HepG2 (cell line): Measurements from ENCODE around the gene IFI27. TPM values are rescaled to one million over a fixed set of nuclear protein-coding genes. Genes with fewer than 3 reads are reported as not detected.

Experiments used
- ATAC-seq: fragments of 200-7000 bp; cut with Tn5 transposase; 3 replicates; pipeline ENCODE4 v1.9.1; 2020; ENCODE audit warnings: mild to moderate bottlenecking, moderate library complexity
- Bru-seq: library from RNA; stranded (reverse); fragments of 400-500 nt; gene quantifications from one replicate; lab custom pipeline; 2021; lab: Mats Ljungman, UMichigan
- BruChase-seq, 2 experiments: library from RNA; stranded (reverse); fragments of 400-500 nt; gene quantifications; one replicate each; lab custom pipeline; 2021; lab: Mats Ljungman, UMichigan
- BruUV-seq: library from RNA; stranded (reverse); fragments of 400-500 nt; replicated peaks from 2 replicates; lab custom pipeline; 2021; lab: Mats Ljungman, UMichigan
- CTCF ChIA-PET: fragments of 300-600 bp; formaldehyde crosslinking; extraction: SDS; loops from one replicate; lab custom pipeline; 2021; ENCODE audit warnings: low total read pairs, inconsistent platforms, low intra/inter-chr PET ratio; lab: Yijun Ruan, JAX
- POLR2A ChIA-PET: fragments of 350-600 bp; sonication (Branson Sonifier 250); formaldehyde crosslinking; loops from one replicate; lab custom pipeline; 2020; ENCODE audit warnings: antibody characterized with exemption, inconsistent platforms; lab: Yijun Ruan, JAX
- DNase-seq: peaks from one replicate; pipeline ENCODE4 v3.0.0-alpha.2; 2015; ENCODE audit warnings: low spot score
- FAIRE-seq: peaks from 3 replicates; lab custom pipeline; 2011; peaks lifted over from hg19 to GRCh38; lab: Jason Lieb, UNC
- H2AFZ ChIP-seq: one replicate; pipeline ENCODE4 v1.6.1; 2011; ENCODE audit warnings: low read length, inconsistent platforms
- H3K27ac ChIP-seq: fragments of 300-600 bp; 3 replicates; pipeline ENCODE4 v1.8.0; 2011; ENCODE audit warnings: mixed run types, mild to moderate bottlenecking, mixed read lengths, low read length, inconsistent platforms; ENCODE audit not compliant: insufficient read depth; ENCODE audit errors: extremely low read length
- H3K27me3 ChIP-seq, 2 experiments: fragments of 200-600 bp in 1 of 2; 2 replicates in 1 of 2; 3 replicates in 1 of 2; pipeline versions ENCODE4 v1.6.0 to v1.8.0; 2011; ENCODE audit warnings: low read length in 2 of 2, mild to moderate bottlenecking in 2 of 2, moderate library complexity in 2 of 2, inconsistent platforms in 1 of 2; ENCODE audit not compliant: insufficient read depth in 2 of 2, control insufficient read depth in 1 of 2
- H3K36me3 ChIP-seq, 2 experiments: fragments of 200-600 bp in 1 of 2; replicated peaks in 1 of 2; 2 replicates in 1 of 2; 3 replicates in 1 of 2; pipeline versions ENCODE4 v1.5.1 to v1.8.0; 2011; ENCODE audit warnings: low read length in 2 of 2, inconsistent platforms in 1 of 2; ENCODE audit not compliant: insufficient read depth in 2 of 2, control insufficient read depth in 1 of 2
- H3K4me1 ChIP-seq: 2 replicates; pipeline ENCODE4 v1.5.1; 2012; ENCODE audit warnings: low read length, inconsistent platforms; ENCODE audit not compliant: insufficient read depth
- H3K4me2 ChIP-seq: 2 replicates; pipeline ENCODE4 v1.6.0; 2011; ENCODE audit warnings: low read depth, low read length, inconsistent platforms
- H3K4me3 ChIP-seq, 3 experiments: fragments of 200-600 bp in 1 of 3; sonication (generic), shearing (Covaris generic) in 1 of 3; replicated peaks in 1 of 3; 2 replicates each; pipeline ENCODE4 v1.5.1; 2011 to 2016; ENCODE audit warnings: low read length in 3 of 3, inconsistent platforms in 2 of 3, low read depth in 2 of 3, mild to moderate bottlenecking in 2 of 3, control low read depth in 1 of 3, mixed read lengths in 1 of 3; ENCODE audit not compliant: insufficient read depth in 1 of 3
- H3K79me2 ChIP-seq: one replicate; pipeline ENCODE4 v1.6.1; 2011; ENCODE audit warnings: low read length, inconsistent platforms; ENCODE audit not compliant: insufficient read depth
- H3K9ac ChIP-seq: 2 replicates; pipeline ENCODE4 v1.6.0; 2011; ENCODE audit warnings: mild to moderate bottlenecking, low read depth, low read length, inconsistent platforms; ENCODE audit not compliant: insufficient read depth
- H3K9me3 ChIP-seq: 2 replicates; pipeline ENCODE4 v1.5.1; 2012; ENCODE audit warnings: mild to moderate bottlenecking, low read length
- H4K20me1 ChIP-seq: 2 replicates; pipeline ENCODE4 v1.6.0; 2011; ENCODE audit warnings: inconsistent platforms, mild to moderate bottlenecking, low read length, moderate library complexity; ENCODE audit not compliant: insufficient read depth
- ZFX ChIP-seq: sonication (generic); formaldehyde crosslinking; IDR thresholded peaks from 2 replicates; pipeline ENCODE4 v1.4.0; 2020; ENCODE audit warnings: mild to moderate bottlenecking, low read depth, missing genetic modification reagents, moderate library complexity
- ZNF281 ChIP-seq: sonication (generic); formaldehyde crosslinking; IDR thresholded peaks from 2 replicates; pipeline ENCODE4 v1.4.0; 2020; ENCODE audit warnings: missing genetic modification reagents, borderline replicate concordance
- ZNF7 ChIP-seq: IDR thresholded peaks from 2 replicates; pipeline ENCODE4 v1.6.1; 2016; ENCODE audit warnings: missing biosample characterization, missing genetic modification reagents
- WGBS: methylation state at CpG from one replicate; pipeline ENCODE4 v1.1.6; 2017; ENCODE audit warnings: low lambda C conversion rate; 5-methylcytosine and 5-hydroxymethylcytosine counted together
- in situ Hi-C: cut with HindIII; loops from 2 replicates; pipeline ENCODE4 v1.10.0; 2017; ENCODE audit warnings: low pct_unique_long_range_greater_than_20kb; ENCODE audit not compliant: extremely low pct_ligation_motif_present
- intact Hi-C: fragments of 100-400 bp; cut with micrococcal nuclease; formaldehyde crosslinking; loops from one replicate; pipeline ENCODE4 v1.10.0; 2022; ENCODE audit not compliant: unreplicated experiment
- long read RNA-seq, 2 experiments: library from RNA in 1 of 2; library from polyadenylated mRNA in 1 of 2; stranded (forward) in 1 of 2; unstranded in 1 of 2; transcript quantifications; one replicate each; pipeline ENCODE4 v2.0.0, GENCODE V29; 2019 to 2022
- polyA minus RNA-seq, 3 experiments: library from RNA; depleted of rRNA, polyadenylated mRNA; stranded (reverse); fragments of >200 nt; gene quantifications; 2 replicates each; pipeline ENCODE4 v1.2.3, GENCODE V29; 2011; ENCODE audit warnings: low replicate concordance in 1 of 3
- polyA plus RNA-seq, 8 experiments: library from polyadenylated mRNA; depleted of rRNA in 3 of 8; stranded (reverse) in 7 of 8; unstranded in 1 of 8; fragments of >200 nt; fragmentation: Illumina TruSeq in 4 of 8; extraction: Trizol in 4 of 8; gene quantifications; 2 replicates each; pipeline versions ENCODE4 v1.2.1 to v1.2.3, GENCODE V29; 2011 to 2016; ENCODE audit warnings: low read depth in 4 of 8, missing spikeins in 1 of 8, mixed read lengths in 1 of 8; ENCODE audit not compliant: insufficient read depth in 1 of 8
- total RNA-seq, 5 experiments: library from RNA; depleted of rRNA; stranded (reverse); fragments of >200 nt; fragmentation: Illumina TruSeq; extraction: Trizol; gene quantifications; 2 replicates each; pipeline ENCODE4 v1.2.3, GENCODE V29; 2016; ENCODE audit warnings: low read depth in 1 of 5

The IFI27 gene
- 1.2 and 2.0 TPM in 2 replicates for total RNA-seq (2016; rRNA removed; fragmentation: Illumina TruSeq; extraction: Trizol)
- 1.2 TPM in 1 of 2 replicates, not detected in the other for total RNA-seq (2016; cell fraction: cytosol; rRNA removed; fragmentation: Illumina TruSeq; extraction: Trizol; ENCODE audit: low read depth)
- 1.4 and 1.6 TPM in 2 replicates for total RNA-seq (2016; cell fraction: insoluble cytoplasmic fraction; rRNA removed; fragmentation: Illumina TruSeq; extraction: Trizol)
- 0.80 and 1.1 TPM in 2 replicates for total RNA-seq (2016; cell fraction: membrane; rRNA removed; fragmentation: Illumina TruSeq; extraction: Trizol)
- total RNA-seq (2016; cell fraction: nucleus; rRNA removed; fragmentation: Illumina TruSeq; extraction: Trizol), result 1.3 and 2.1 TPM in 2 replicates
- polyA plus RNA-seq (2011; rRNA removed), result 1.7 and 2.3 TPM in 2 replicates
- 2.5 and 3.5 TPM in 2 replicates for polyA plus RNA-seq (2011; cell fraction: cytosol; rRNA removed)
- 2.2 and 2.7 TPM in 2 replicates for polyA plus RNA-seq (2011; cell fraction: nucleus; rRNA removed)
- 1.0 and 1.3 TPM in 2 replicates for polyA plus RNA-seq (2012)
- 0.75 and 0.84 TPM in 2 replicates for polyA plus RNA-seq (2016; cell fraction: cytosol; fragmentation: Illumina TruSeq; extraction: Trizol; ENCODE audit: low read depth)
- polyA plus RNA-seq (2016; cell fraction: insoluble cytoplasmic fraction; fragmentation: Illumina TruSeq; extraction: Trizol; ENCODE audit: low read depth), result 0.77 and 0.79 TPM in 2 replicates
- polyA plus RNA-seq (2016; cell fraction: membrane; fragmentation: Illumina TruSeq; extraction: Trizol; ENCODE audit: low read depth), result 0.64 and 1.1 TPM in 2 replicates
- 2.4 and 2.5 TPM in 2 replicates for polyA plus RNA-seq (2016; cell fraction: nucleus; fragmentation: Illumina TruSeq; extraction: Trizol; ENCODE audit: insufficient read depth, low read depth)
- polyA minus RNA-seq (2011; rRNA and poly(A)+ RNA removed; ENCODE audit: low replicate concordance), result 2.4 and 59.0 TPM in 2 replicates
- polyA minus RNA-seq (2011; cell fraction: cytosol; rRNA and poly(A)+ RNA removed), result not detected in 2 replicates
- polyA minus RNA-seq (2011; cell fraction: nucleus; rRNA and poly(A)+ RNA removed), result 0.39 and 1.1 TPM in 2 replicates
- percentile 29 among the genes with signal in this experiment for Bru-seq, nascent RNA
- BruChase-seq, experiment 1, labeled RNA remaining after a 6-hour chase, result percentile 41 among the genes with signal in this experiment
- BruChase-seq, experiment 2, labeled RNA remaining after a 2-hour chase, result percentile 42 among the genes with signal in this experiment
- long read RNA-seq, experiment 1, result 0 reads
- long read RNA-seq, experiment 2, partial matches to known transcripts, result 1 of 3 reads
- long read RNA-seq, experiment 2, other reads (novel, unspliced or antisense), result 0 of 3 reads

- 48% methylated on average over 13 of the region's 14 CpGs for WGBS
- no peaks in the 10 kb centered on the region for H3K9me3 ChIP-seq
- no peaks in the 10 kb centered on the region for H4K20me1 ChIP-seq
- 0 out of 2 replicates have a peak, but pooled peaks have one; percentile 14 for TF ChIP-seq ZFX (CRISPR knock-in tag)
- peak; percentile 68 for TF ChIP-seq ZNF7 (CRISPR knock-in tag)
- TF ChIP-seq ZNF281 (CRISPR knock-in tag), result no peak
- H3K4me2 ChIP-seq, result peak within 1 kb of the TSS; percentile 28
- no peaks in the 10 kb centered on the region for H3K36me3 ChIP-seq
- in situ Hi-C loops (no loop called here), intact Hi-C loops (no loop called here)
- H3K9ac ChIP-seq, result peak within 1 kb of the TSS; percentile 17; the same call in 1 of the 2 replicates
- DNase-seq (no peak), FAIRE-seq (no peak), ATAC-seq (no peak; the same call in 2 of the 3 replicates)
- peaks cover 2 to 14% of the 10 kb centered on the region in 2 experiments; a peak in 2 of 5 replicates for H3K27me3 ChIP-seq
- no peaks in the 10 kb centered on the region for H3K79me2 ChIP-seq
- CTCF ChIA-PET, result no interaction called here
- peaks cover 53% of the 10 kb centered on the region for H3K4me1 ChIP-seq
- no TSS peak for BruUV-seq
- no peak within 1 kb of the TSS for H3K27ac ChIP-seq
- H2AFZ ChIP-seq, result no peak within 1 kb of the TSS
- H3K4me3 ChIP-seq, result no peak within 1 kb of the TSS
- POLR2A ChIA-PET, result interaction anchor here (1.0 kb wide), 1 partner anchor 45 kb away, joined by 3 read pairs; no protein-coding TSS in a partner anchor
These were observed at the start of gene IFI27 for GRCh38 chr14:94110552-94111181. Gene IFI27 (plus strand): TSS chr14:94110736.
